ENCODE results near the gene DDX25. TPM values are rescaled to one million over a fixed set of nuclear protein-coding genes. Genes with fewer than 3 reads are reported as not detected.

Gene DDX25
- total RNA-seq, 2 donors from 2014 or later = not detected

DNA sequence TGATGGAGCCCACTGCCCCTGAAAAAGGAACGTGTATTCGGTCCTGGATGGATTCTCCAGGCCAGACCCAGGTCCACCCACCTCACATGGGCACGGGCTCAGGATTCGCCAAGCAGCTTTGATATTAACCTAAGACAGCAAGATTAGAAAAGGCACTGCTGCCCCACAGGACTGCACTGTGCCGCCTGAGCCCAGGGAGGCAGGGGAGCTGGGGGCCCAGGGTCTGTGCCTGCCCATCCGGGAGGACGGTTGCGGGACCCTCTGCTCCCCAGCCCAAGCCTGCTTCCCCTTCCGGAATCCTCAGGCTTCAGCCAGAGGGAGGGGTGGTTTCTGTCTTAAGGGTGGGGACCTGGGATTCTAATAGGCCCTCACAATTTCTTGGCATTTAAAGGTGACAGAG, 28.0 kb downstream of the DDX25 start:
- DNase-seq = no peak
- no peak overlapping the region for H3K4me3 Mint-ChIP-seq
- ATAC-seq = no peak
- no peaks in the 10 kb centered on the region for H3K4me1 Mint-ChIP-seq
- H3K27ac Mint-ChIP-seq = no peak overlapping the region
- H3K9me3 ChIP-seq (ENCODE audit: control insufficient read depth, low read length, poor library complexity, severe bottlenecking) = no peaks in the 10 kb centered on the region
- H3K27me3 Mint-ChIP-seq = peaks cover 31% of the 10 kb centered on the region
- H3K36me3 Mint-ChIP-seq (ENCODE audit: low read depth) = no peaks in the 10 kb centered on the region

DNA sequence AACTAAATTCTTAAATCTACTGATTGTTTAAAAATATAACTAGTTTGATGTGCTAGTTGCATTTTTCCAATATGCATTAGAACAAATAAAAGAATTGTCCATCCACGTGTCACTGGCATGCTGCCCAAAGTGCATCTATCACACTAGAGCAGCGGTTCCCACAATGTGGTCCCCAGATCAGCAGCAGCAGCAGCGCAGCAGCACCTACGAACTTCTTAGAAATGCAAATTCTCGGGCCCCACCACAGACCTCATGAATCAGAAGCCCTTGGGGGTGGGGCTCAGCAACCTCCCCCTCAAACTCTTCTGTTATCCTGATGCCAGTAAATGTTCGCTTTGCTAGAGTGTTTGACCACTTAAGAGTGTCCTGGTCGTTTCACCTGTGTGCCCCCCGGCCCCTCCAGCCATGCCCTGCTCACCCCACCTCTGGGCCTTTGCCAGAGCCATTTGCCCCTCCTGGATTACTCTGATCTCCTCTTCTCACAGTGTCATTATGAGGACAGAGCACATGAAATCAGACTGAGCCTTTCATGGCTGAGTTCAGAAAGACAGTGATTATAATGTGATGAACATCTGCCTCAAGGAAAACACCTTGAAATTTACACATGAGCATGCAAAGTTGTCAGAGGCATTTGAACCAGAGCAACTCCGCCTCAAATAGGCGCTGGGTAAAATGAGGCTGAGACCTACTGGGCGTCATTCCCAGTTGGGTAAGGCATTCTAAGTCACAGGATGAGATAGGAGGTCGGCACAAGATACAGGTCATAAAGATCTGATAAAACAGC, 28.9 kb downstream of the DDX25 start:
- Mint-ChIP-seq H3K4me3 (no peak overlapping the region), H3K4me1 (peaks cover under 1% of the 10 kb centered on the region)

DNA sequence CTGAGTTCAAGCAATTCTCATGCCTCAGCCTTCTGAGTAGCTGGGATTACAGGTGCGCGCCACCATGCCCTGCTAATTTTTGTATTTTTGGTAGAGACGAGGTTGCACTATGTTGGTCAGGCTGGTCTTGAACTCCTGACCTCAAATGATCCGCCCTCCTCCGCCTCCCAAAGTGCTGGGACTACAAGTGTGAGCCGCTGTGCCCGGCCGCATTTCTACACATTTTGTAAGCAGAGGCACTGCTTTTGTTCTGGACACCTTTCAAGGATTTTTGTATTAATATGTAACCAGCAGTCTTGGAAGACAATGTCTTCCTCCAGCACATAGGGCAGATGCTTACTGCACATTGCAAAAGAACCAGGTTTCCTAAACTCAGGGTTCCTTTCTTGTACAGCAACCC, 30.2 kb downstream of the DDX25 start:
- no peak for ATAC-seq
- no peaks in the 10 kb centered on the region for H3K9me3 ChIP-seq (ENCODE audit: control insufficient read depth, low read length, poor library complexity, severe bottlenecking)
- H3K27ac Mint-ChIP-seq = no peak overlapping the region

More for the DNA sequence above, 28.9 kb downstream of the DDX25 start:
- H3K9me3 ChIP-seq (ENCODE audit: control insufficient read depth, low read length, poor library complexity, severe bottlenecking) = no peaks in the 10 kb centered on the region
- no peaks in the 10 kb centered on the region for H3K36me3 Mint-ChIP-seq (ENCODE audit: low read depth)
- ATAC-seq (no peak), DNase-seq (no peak)
- peaks cover 27% of the 10 kb centered on the region for H3K27me3 Mint-ChIP-seq
- H3K27ac Mint-ChIP-seq = no peak overlapping the region

DNA sequence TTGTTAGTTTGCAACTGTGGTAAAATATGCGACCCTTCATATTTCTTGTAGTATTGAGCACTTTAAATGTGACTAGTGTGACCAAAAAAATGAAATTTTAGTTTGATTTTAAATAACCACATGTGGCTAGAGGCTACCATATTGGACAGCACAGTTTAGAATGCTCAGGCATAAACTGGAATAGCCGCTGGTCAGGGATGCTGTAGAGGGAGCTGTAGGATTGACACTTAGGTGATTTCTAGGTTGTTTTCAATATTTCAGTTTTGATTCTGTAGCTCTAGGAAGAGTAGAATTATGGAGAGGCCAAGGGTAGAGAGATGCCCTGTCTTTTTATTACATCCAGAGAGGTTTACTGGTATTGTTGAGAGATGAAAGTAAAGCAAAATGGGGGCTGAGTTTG, 30.7 kb downstream of the DDX25 start:
- H3K36me3 Mint-ChIP-seq (ENCODE audit: low read depth) = no peaks in the 10 kb centered on the region
- peaks cover 7% of the 10 kb centered on the region for H3K4me1 Mint-ChIP-seq
- H3K27me3 Mint-ChIP-seq = peaks cover 16% of the 10 kb centered on the region
- no peaks in the 10 kb centered on the region for H3K9me3 ChIP-seq (ENCODE audit: control insufficient read depth, low read length, poor library complexity, severe bottlenecking)
- H3K27ac Mint-ChIP-seq = no peak overlapping the region
- DNase-seq = no peak
- ATAC-seq = no peak
- no peak overlapping the region for H3K4me3 Mint-ChIP-seq

More for the DNA sequence above, 30.2 kb downstream of the DDX25 start:
- Mint-ChIP-seq H3K36me3 (ENCODE audit: low read depth) (no peaks in the 10 kb centered on the region), H3K4me3 (no peak overlapping the region), H3K27me3 (peaks cover 22% of the 10 kb centered on the region), H3K4me1 (peaks cover 7% of the 10 kb centered on the region)
- no peak for DNase-seq

DNA sequence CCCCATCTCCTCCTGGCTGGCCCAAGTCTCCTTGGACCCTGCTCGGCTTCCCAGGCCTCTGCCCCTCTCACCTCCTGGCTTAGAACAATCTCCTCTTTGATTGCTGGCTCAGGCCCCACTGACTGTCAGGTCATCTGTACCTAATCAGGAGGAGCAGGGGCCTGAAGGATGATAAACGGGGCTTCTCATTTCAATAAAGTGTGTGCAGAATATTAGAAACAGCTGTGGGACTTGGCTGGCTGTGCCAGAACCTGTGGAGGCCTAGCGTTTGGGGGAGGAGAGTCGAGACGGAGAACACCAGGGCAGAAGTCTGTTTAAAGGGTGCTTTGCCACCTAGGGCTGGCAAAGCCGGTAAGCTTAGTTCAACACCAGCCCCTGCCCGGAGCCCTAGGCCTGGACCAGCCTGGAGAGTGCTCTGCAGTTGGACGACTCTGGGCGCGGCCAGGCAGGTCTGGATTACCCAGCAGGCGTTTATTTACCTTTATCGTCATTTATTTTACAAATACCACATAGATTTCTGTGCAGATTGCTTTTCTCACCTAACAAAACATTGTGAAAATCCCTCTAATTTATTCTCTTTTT, 31.4 kb downstream of the DDX25 start:
- no peak overlapping the region for H3K4me3 Mint-ChIP-seq

DNA sequence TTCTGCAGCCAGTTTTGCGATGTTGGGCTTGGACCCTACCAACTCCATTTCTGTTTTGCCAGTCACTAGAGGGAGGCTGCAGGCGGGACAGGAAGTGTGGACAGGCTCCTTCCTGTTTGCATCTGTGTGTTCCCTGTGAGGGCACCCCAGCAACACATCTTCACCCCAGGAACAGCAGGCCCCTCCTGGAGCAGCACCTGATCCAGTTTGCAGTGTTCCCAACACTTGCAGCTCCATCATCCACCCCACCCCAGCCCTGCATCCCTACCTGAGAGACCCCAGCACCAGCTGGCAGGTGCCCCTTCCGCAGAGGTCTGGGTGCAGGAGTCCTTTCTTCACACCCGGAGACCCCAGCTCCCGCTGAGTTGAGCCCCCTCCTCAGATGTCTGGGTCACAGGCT, 34.1 kb downstream of the DDX25 start:
- H3K9me3 ChIP-seq (ENCODE audit: control insufficient read depth, low read length, poor library complexity, severe bottlenecking) = no peaks in the 10 kb centered on the region
- Mint-ChIP-seq H3K27ac (no peak overlapping the region), H3K4me3 (no peak overlapping the region), H3K27me3 (peaks cover 14% of the 10 kb centered on the region), H3K36me3 (ENCODE audit: low read depth) (no peaks in the 10 kb centered on the region), H3K4me1 (peaks cover 15% of the 10 kb centered on the region)
- ATAC-seq (no peak), DNase-seq (no peak)

More for the DNA sequence above, 31.4 kb downstream of the DDX25 start:
- Mint-ChIP-seq H3K27ac (no peak overlapping the region), H3K4me1 (peaks cover 7% of the 10 kb centered on the region), H3K27me3 (peaks cover 10% of the 10 kb centered on the region), H3K36me3 (ENCODE audit: low read depth) (no peaks in the 10 kb centered on the region)
- DNase-seq (no peak), ATAC-seq (no peak)
- no peaks in the 10 kb centered on the region for H3K9me3 ChIP-seq (ENCODE audit: control insufficient read depth, low read length, poor library complexity, severe bottlenecking)

DNA sequence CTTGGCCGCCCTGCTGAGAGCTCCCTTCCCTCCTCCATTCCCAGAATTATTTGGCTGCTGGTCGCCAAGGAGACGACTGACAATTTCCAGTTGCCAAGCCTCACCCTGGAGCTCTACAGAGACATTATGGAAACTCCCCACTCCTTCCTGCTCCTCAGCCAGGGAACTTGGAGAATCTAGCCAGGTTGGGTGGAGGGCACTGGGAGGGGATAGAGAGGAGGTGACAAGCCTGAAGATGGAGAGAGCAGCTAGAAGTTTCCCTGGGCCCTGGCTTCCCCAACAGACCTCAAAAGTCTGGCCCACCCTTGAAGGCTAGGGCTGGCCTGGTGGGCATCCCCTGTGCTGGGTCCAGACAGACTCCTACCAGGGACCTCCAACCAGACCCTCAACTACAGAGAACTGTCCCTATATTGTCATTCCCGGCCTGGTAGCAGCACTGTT, 34.8 kb downstream of the DDX25 start:
- DNase-seq = no peak
- H3K36me3 Mint-ChIP-seq (ENCODE audit: low read depth) = no peaks in the 10 kb centered on the region

DNA sequence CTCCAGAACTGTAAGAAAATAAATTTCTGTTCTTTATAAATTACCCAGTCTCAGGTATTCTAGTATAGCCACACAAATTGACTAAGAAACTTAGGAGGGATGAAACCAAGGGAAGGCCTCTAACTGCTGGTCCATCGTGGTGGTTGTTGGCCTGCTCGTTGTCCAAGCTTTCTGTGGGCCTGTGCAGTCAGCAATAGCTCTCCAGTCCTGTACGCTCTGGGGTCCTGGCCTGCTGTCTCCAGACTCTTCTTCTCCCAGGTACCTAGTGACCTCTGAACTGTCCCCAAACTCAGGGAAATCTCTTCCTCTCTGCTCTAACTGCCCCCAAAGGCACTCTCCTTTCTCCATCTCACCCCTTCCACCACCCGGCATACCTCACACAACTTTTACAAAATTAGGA, 35.8 kb downstream of the DDX25 start:
- peaks cover 12% of the 10 kb centered on the region for H3K27me3 Mint-ChIP-seq
- DNase-seq (no peak), ATAC-seq (no peak)
- H3K27ac Mint-ChIP-seq = no peak overlapping the region
- peaks cover 19% of the 10 kb centered on the region for H3K4me1 Mint-ChIP-seq
- H3K36me3 Mint-ChIP-seq (ENCODE audit: low read depth) = no peaks in the 10 kb centered on the region
- H3K4me3 Mint-ChIP-seq = no peak overlapping the region
- H3K9me3 ChIP-seq (ENCODE audit: control insufficient read depth, low read length, poor library complexity, severe bottlenecking) = no peaks in the 10 kb centered on the region

More for the DNA sequence above, 34.8 kb downstream of the DDX25 start:
- no peak overlapping the region for H3K4me3 Mint-ChIP-seq
- no peak for ATAC-seq
- peaks cover 17% of the 10 kb centered on the region for H3K4me1 Mint-ChIP-seq
- H3K9me3 ChIP-seq (ENCODE audit: control insufficient read depth, low read length, poor library complexity, severe bottlenecking) = no peaks in the 10 kb centered on the region
- no peak overlapping the region for H3K27ac Mint-ChIP-seq
- H3K27me3 Mint-ChIP-seq = peaks cover 12% of the 10 kb centered on the region

DNA sequence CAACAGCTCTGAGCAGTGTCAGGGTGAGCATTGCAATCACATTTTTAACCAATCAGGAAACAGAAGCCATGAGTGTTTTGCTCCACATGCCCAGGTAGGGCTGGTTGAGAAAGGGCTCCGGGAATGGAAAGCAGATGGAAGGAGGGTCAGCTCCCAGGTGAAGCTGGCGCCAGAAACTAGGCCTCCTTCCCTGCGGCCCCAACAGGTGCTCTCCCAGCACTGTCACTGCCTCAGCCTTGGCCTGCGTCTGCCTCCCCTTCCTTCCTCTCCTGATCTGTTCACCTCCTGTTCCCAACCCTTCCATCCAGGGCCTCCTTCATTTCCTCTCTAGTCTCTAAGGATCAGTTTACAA, 36.9 kb downstream of the DDX25 start:
- no peaks in the 10 kb centered on the region for H3K36me3 Mint-ChIP-seq (ENCODE audit: low read depth)
- H3K27ac Mint-ChIP-seq = peak overlapping the region; percentile 67
- peaks cover 19% of the 10 kb centered on the region for H3K4me1 Mint-ChIP-seq
- no peaks in the 10 kb centered on the region for H3K9me3 ChIP-seq (ENCODE audit: control insufficient read depth, low read length, poor library complexity, severe bottlenecking)
- no peak overlapping the region for H3K4me3 Mint-ChIP-seq
- H3K27me3 Mint-ChIP-seq = peaks cover 12% of the 10 kb centered on the region
- DNase-seq (no peak), ATAC-seq (no peak)

DNA sequence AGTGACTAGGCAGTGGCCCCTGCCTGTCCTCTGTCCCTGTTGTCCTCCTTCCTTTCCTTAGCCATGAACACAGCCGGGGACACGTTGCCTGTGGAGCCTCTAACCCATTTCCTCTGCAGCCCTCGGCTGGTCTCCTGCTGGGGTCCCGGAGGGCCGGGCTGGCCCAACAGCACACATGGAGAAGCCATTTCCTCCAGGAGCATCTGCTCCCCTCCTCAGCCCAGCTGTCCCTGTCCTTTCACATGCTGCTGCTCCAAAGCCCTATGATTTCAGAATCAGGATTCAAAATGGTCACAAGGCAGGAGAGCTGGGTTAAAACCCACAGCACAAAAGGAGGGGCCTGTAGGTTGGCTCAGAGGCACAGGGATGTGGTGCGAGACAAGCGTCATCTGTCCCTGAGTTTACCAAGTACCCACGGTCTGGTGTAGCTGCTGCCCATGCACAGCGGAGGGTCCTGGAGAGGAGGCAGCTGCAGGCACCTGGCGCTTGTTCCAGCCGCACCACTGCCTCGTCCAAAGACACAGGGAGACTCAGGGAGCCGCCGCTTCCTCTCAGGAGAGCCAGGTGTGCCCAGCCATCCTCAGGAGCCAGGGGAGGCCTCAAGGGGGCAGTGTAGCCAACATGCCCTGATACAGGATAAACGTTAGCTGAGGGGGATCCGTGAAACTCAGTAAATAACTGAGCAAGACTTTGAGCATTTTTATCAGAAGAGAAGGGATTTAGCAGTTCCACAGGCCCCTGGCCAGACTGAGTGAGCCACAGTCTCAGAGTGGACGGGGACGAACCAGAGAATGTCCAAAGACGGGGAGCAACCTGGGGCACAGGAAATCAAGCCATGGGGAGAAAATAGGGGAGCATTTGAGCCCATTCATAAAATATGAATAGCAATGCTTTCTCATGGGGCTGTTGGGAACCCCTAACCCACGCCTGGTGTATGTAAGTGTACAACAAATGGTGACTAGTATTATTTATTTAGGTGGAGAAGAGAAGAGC, 37.6 kb downstream of the DDX25 start:
- Mint-ChIP-seq H3K36me3 (ENCODE audit: low read depth) (no peaks in the 10 kb centered on the region), H3K4me1 (peaks cover 19% of the 10 kb centered on the region), H3K4me3 (peak overlapping the region; percentile 33), H3K27me3 (peaks cover 12% of the 10 kb centered on the region), H3K27ac (peak overlapping the region; percentile 67)
- ATAC-seq = peak; percentile 70
- H3K9me3 ChIP-seq (ENCODE audit: control insufficient read depth, low read length, poor library complexity, severe bottlenecking) = no peaks in the 10 kb centered on the region
- DNase-seq = peak in 2 of 3 donors; percentile 13 to 28

DNA sequence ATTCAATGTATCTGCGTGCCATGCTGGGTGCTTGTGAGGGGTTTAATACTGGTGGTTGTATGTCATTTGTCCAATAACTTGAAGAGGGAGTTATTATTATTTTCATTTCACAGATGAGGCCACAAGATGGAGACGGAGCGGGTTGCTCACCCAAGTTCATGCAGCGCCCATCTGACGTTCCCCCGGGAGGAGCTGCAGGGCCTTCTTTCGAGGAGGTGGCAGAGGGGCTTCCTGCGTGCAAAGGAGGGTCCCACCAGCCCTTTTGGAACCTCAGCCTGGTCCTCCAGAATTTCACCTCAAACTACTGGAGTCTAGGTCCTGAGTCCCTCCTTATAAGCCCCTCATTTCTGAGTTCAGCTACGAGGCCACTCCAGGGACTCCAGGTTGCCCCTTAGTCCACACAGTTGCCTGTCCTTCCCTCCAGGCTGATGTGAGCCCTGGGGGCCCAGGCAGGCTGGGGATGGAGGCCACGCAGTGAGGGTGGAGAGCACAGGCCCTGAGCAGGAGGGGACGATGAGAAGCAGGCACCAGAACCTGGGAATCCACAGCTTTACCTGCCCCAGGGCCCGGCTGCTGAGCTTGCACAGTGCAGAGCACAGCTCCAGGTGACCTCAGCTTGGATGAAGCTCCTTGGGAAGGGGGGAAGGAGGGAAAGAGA, 38.6 kb downstream of the DDX25 start:
- no peak overlapping the region for H3K27ac Mint-ChIP-seq
- ATAC-seq (no peak), DNase-seq (no peak)
- H3K4me1 Mint-ChIP-seq = peaks cover 19% of the 10 kb centered on the region
- H3K9me3 ChIP-seq (ENCODE audit: control insufficient read depth, low read length, poor library complexity, severe bottlenecking) = no peaks in the 10 kb centered on the region
- H3K27me3 Mint-ChIP-seq = peaks cover 15% of the 10 kb centered on the region
- no peaks in the 10 kb centered on the region for H3K36me3 Mint-ChIP-seq (ENCODE audit: low read depth)
- H3K4me3 Mint-ChIP-seq = no peak overlapping the region

DNA sequence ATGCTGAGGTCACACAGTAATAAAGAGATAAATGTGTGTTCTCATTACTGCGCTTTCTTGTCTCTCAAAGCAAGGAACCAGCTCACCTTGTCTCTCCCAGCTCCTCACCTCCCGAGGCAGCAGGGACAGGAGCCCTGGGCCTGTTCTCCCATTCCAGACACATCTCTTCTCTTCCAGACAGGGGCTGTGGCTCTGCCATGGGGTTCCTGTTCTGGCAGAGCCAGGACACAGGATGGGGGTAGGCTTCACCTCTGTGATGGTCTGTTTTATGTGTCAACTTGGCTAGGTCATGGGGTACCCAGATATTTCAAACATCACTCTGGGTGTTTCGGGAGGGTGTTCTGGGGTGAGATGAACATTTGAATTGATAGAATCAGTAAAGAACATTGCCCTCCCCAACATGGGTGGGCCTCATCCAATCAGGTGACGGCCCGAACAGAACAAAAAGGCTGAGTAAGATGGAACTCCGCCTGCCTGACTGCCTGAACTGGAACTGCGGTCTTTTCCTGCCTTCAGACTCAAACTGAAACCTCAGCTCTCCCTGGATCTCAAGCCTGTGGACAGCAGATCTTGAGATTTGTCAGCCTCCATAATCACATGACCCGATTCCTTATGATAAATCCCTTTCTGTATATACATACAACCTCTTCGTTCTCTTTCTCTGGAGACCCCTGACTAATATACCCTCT, 39.5 kb downstream of the DDX25 start:
- DNase-seq = no peak
- peaks cover 13% of the 10 kb centered on the region for H3K4me1 Mint-ChIP-seq
- H3K27me3 Mint-ChIP-seq = peaks cover 16% of the 10 kb centered on the region
- H3K27ac Mint-ChIP-seq = no peak overlapping the region
- H3K4me3 Mint-ChIP-seq = no peak overlapping the region
- H3K9me3 ChIP-seq (ENCODE audit: control insufficient read depth, low read length, poor library complexity, severe bottlenecking) = no peaks in the 10 kb centered on the region
- ATAC-seq = no peak
- H3K36me3 Mint-ChIP-seq (ENCODE audit: low read depth) = no peaks in the 10 kb centered on the region
